ENCODE results near the gene MSMP. TPM values are rescaled to one million over a fixed set of nuclear protein-coding genes. Genes with fewer than 3 reads are reported as not detected.

The MSMP gene
- total RNA-seq, 1 donor from 2014 or later = not detected

DNA sequence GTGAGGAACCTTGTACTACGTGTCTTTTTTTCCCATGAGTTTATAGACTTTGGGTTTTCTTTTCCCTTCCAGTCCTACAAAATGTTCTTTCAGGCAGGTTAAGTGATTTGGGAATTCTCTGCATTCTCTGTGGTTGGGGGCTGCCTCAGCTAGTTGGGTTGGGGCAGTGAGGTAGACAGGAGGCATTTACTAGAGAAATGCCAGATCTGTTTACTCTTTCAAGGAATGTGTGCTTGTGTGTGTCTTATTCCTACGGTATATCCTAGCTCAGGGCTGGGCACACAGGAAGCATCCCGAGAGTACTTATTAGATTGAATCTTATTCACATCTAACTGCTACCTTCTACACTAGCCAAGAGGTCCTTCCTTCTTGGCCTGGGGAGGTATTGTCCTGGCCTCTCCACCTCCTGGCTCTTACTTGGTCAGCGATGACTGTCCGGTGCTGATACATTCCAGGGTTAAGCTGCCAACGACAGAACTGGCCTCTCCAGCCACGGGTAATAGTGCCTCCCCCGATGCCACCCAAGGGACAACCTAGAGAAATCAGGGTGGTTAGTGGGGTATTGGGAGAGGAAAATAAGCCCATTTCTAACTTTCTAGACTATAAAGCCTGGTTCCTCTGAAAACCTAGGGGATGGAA is 10.1 kb downstream of the MSMP start:
- Histone ChIP-seq H3K27me3 (ENCODE audit: insufficient read depth, low read length) (no peaks in the 10 kb centered on the region), H3K4me2 (ENCODE audit: low read length) (no peak overlapping the region), H3K9ac (ENCODE audit: low read length) (no peak overlapping the region), H2AFZ (ENCODE audit: low read depth, low read length) (no peak overlapping the region), H4K20me1 (ENCODE audit: insufficient read depth, low read length) (peaks cover 68% of the 10 kb centered on the region), H3K4me1 (ENCODE audit: insufficient read depth, low read length) (peaks cover 19% of the 10 kb centered on the region), H3K36me3 (ENCODE audit: insufficient read depth, low read length) (peaks cover 38% of the 10 kb centered on the region), H3K27ac (ENCODE audit: low read depth, low read length) (no peak overlapping the region), H3K9me3 (ENCODE audit: insufficient read depth, low read depth, low read length) (no peaks in the 10 kb centered on the region), H3K4me3 (ENCODE audit: insufficient read depth, low read depth, low read length) (no peak overlapping the region), H3K79me2 (ENCODE audit: insufficient read depth, low read length) (peaks cover 63% of the 10 kb centered on the region)
- H3K4me3 Mint-ChIP-seq (ENCODE audit: unreplicated experiment) = no peak overlapping the region
- no peaks in the 10 kb centered on the region for H3K27me3 Mint-ChIP-seq (ENCODE audit: low read depth, unreplicated experiment)
- peaks cover 22% of the 10 kb centered on the region for H3K4me1 Mint-ChIP-seq (ENCODE audit: low read depth, unreplicated experiment)
- DNase-seq (ENCODE audit: low read depth) (no peak), FAIRE-seq (no peak)
- H3K27ac Mint-ChIP-seq (ENCODE audit: unreplicated experiment) = no peak overlapping the region
- TF ChIP-seq EZH2 (IDR thresholded peaks at IDR 0.05; ENCODE audit: insufficient read depth, low read length) = no peak
- no peak for TF ChIP-seq CTCF (IDR thresholded peaks at IDR 0.05; ENCODE audit: insufficient read depth, low read depth, low read length)
- H3K9me3 Mint-ChIP-seq (ENCODE audit: unreplicated experiment) = no peaks in the 10 kb centered on the region
- peaks cover 37% of the 10 kb centered on the region for H3K36me3 Mint-ChIP-seq (ENCODE audit: low read depth, unreplicated experiment)

DNA sequence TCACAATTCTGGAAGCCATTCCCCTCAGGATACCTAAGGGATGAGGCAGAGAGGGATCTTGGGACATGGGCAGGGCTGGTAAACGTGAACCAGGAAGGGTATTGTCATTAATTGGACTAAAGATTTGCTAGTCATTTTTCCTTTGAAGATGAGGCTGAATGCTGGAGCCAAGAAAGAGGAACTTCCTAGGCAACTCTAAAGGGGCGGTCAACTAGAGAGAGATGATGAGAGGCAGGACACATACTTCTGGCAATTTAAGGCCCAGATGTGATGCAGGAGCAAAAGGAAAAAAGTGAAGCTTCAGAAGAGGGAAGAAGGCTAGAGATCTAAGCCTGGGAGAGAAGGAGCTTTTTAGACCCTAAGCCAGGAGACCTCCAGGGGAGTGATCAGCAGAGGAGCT is 10.6 kb downstream of the MSMP start:
- Mint-ChIP-seq H3K27me3 (ENCODE audit: low read depth, unreplicated experiment) (no peaks in the 10 kb centered on the region), H3K9me3 (ENCODE audit: unreplicated experiment) (no peaks in the 10 kb centered on the region), H3K36me3 (ENCODE audit: low read depth, unreplicated experiment) (peaks cover 42% of the 10 kb centered on the region), H3K4me1 (ENCODE audit: low read depth, unreplicated experiment) (peaks cover 22% of the 10 kb centered on the region), H3K4me3 (ENCODE audit: unreplicated experiment) (no peak overlapping the region), H3K27ac (ENCODE audit: unreplicated experiment) (no peak overlapping the region)
- no peak overlapping the region for H3K4me2 ChIP-seq (ENCODE audit: low read length)
- DNase-seq (ENCODE audit: low read depth) (no peak), FAIRE-seq (no peak)
- H3K4me3 ChIP-seq (ENCODE audit: insufficient read depth, low read depth, low read length) = no peak overlapping the region
- no peak overlapping the region for H2AFZ ChIP-seq (ENCODE audit: low read depth, low read length)
- H3K9me3 ChIP-seq (ENCODE audit: insufficient read depth, low read depth, low read length) = no peaks in the 10 kb centered on the region
- no peaks in the 10 kb centered on the region for H3K27me3 ChIP-seq (ENCODE audit: insufficient read depth, low read length)
- TF ChIP-seq CTCF (IDR thresholded peaks at IDR 0.05; ENCODE audit: insufficient read depth, low read depth, low read length) = no peak
- TF ChIP-seq EZH2 (IDR thresholded peaks at IDR 0.05; ENCODE audit: insufficient read depth, low read length) = no peak
- peaks cover 42% of the 10 kb centered on the region for H3K36me3 ChIP-seq (ENCODE audit: insufficient read depth, low read length)
- H3K4me1 ChIP-seq (ENCODE audit: insufficient read depth, low read length) = peaks cover 19% of the 10 kb centered on the region
- peaks cover 58% of the 10 kb centered on the region for H3K79me2 ChIP-seq (ENCODE audit: insufficient read depth, low read length)
- peaks cover 71% of the 10 kb centered on the region for H4K20me1 ChIP-seq (ENCODE audit: insufficient read depth, low read length)
- no peak overlapping the region for H3K27ac ChIP-seq (ENCODE audit: low read depth, low read length)
- H3K9ac ChIP-seq (ENCODE audit: low read length) = no peak overlapping the region

- peaks cover 4% of the 10 kb centered on the region for H3K4me1 ChIP-seq (ENCODE audit: insufficient read depth, low read length)
- DNase-seq (ENCODE audit: low read depth) (no peak), FAIRE-seq (no peak)
- H4K20me1 ChIP-seq (ENCODE audit: insufficient read depth, low read length) = peaks cover 72% of the 10 kb centered on the region
- peaks cover 44% of the 10 kb centered on the region for H3K79me2 ChIP-seq (ENCODE audit: insufficient read depth, low read length)
- peaks cover 59% of the 10 kb centered on the region for H3K36me3 ChIP-seq (ENCODE audit: insufficient read depth, low read length)
- no peak overlapping the region for H3K4me2 ChIP-seq (ENCODE audit: low read length)
- Mint-ChIP-seq H3K9me3 (ENCODE audit: unreplicated experiment) (no peaks in the 10 kb centered on the region), H3K36me3 (ENCODE audit: low read depth, unreplicated experiment) (peaks cover 51% of the 10 kb centered on the region), H3K4me3 (ENCODE audit: unreplicated experiment) (no peak overlapping the region), H3K4me1 (ENCODE audit: low read depth, unreplicated experiment) (peaks cover 18% of the 10 kb centered on the region), H3K27me3 (ENCODE audit: low read depth, unreplicated experiment) (no peaks in the 10 kb centered on the region), H3K27ac (ENCODE audit: unreplicated experiment) (no peak overlapping the region)
- H2AFZ ChIP-seq (ENCODE audit: low read depth, low read length) = no peak overlapping the region
- no peak overlapping the region for H3K9ac ChIP-seq (ENCODE audit: low read length)
- no peaks in the 10 kb centered on the region for H3K27me3 ChIP-seq (ENCODE audit: insufficient read depth, low read length)
- no peak overlapping the region for H3K4me3 ChIP-seq (ENCODE audit: insufficient read depth, low read depth, low read length)
- H3K27ac ChIP-seq (ENCODE audit: low read depth, low read length) = no peak overlapping the region
- H3K9me3 ChIP-seq (ENCODE audit: insufficient read depth, low read depth, low read length) = no peaks in the 10 kb centered on the region
- TF ChIP-seq CTCF (IDR thresholded peaks at IDR 0.05; ENCODE audit: insufficient read depth, low read depth, low read length) = no peak
- no peak for TF ChIP-seq EZH2 (IDR thresholded peaks at IDR 0.05; ENCODE audit: insufficient read depth, low read length)
Observed at GRCh38 chr9:35741740-35742139, 12.3 kb downstream of the MSMP start.

Measured in astrocyte (in vitro differentiated cells and primary cell).